K562 treated with DMSO at 1 percent for 12 hours (cell line): ENCODE data around the gene ACRV1. TPM values are rescaled to one million over a fixed set of nuclear protein-coding genes. Genes with fewer than 3 reads are reported as not detected.

Source experiments
- total RNA-seq: library from RNA; unstranded; fragments of 300-600 nt; gene quantifications from 2 replicates; pipeline ENCODE4 v1.2.3, GENCODE V29; 2022; ENCODE audit not compliant: insufficient read depth

ACRV1 gene, protein sequence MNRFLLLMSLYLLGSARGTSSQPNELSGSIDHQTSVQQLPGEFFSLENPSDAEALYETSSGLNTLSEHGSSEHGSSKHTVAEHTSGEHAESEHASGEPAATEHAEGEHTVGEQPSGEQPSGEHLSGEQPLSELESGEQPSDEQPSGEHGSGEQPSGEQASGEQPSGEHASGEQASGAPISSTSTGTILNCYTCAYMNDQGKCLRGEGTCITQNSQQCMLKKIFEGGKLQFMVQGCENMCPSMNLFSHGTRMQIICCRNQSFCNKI
- 0.50 TPM in 1 of 2 replicates, not detected in the other for total RNA-seq

DNA sequence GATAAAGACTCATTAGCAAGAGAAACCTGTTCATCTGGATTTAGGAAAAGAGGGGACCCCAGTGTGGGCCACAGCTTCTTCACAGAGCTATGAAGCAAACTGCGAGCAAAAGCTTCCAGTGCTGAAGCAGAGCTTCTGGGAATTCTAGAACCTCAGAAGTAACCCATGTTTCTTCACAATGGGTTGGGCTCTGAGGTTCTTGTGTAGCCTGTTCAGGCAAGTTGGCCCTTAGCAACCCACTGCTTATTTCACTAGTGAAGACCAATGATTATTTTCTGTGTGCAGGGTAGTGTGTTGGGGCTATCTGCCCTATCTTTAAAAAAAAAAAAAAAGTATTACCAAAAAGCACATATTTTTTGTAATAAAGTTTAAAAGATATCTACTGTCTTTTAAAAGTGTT lies at the start of gene ACRV1:
Gene ACRV1, minus strand, starts transcription at position 101 of the 400 bp plus-strand sequence. Its CDS starts 67 bp downstream, at position 34.

DNA sequence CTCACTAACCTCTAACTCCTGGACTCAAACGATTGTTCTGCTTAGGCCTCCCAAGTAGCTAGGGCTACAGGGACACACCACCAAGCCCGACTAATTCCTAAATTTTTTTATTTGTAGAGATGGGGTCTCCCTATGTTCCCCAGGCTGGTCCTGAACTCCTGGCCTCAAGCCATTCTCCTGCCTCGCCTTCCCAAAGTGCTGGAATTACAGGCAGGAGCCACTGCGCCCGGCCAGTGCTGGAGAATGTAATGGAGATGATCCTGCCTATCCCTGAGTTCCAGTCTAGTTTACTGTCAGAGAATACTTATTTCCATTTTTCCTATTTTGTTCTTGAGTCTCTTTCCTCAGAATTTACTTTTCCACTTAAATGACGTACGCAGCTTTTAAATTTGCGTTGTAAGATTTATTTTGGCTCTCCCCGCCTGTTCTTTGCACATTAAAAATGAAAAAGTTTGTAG lies 55.9 kb downstream of the ACRV1 start, which contains the start of gene CHEK1:
Gene CHEK1, plus strand, starts transcription at position 408 of the 458 bp plus-strand sequence. CDS start 1,606 bp downstream, outside the sequence.

Other genes starting within 250 kb of the ACRV1 start
- gene FEZ1, start 184.6 kb downstream of the ACRV1 start, total RNA-seq: 13.3 and 16.2 TPM in 2 replicates
- 84.6 and 143 TPM in 2 replicates for gene EI24, start 111.4 kb downstream of the ACRV1 start, total RNA-seq
- gene STT3A, start 88.0 kb downstream of the ACRV1 start, total RNA-seq: 73.7 and 167 TPM in 2 replicates
- gene CHEK1, start 55.7 kb downstream of the ACRV1 start, total RNA-seq: 55.9 and 98.7 TPM in 2 replicates
- not detected in 2 replicates for gene PATE1, start 65.4 kb upstream of the ACRV1 start, total RNA-seq
- gene PATE2, start 98.0 kb upstream of the ACRV1 start, total RNA-seq: not detected in 2 replicates
- gene PATE3, start 107.3 kb upstream of the ACRV1 start, total RNA-seq: not detected in 2 replicates
- not detected in 2 replicates for gene PATE4, start 152.5 kb upstream of the ACRV1 start, total RNA-seq
- gene HYLS1, start 206.8 kb upstream of the ACRV1 start, total RNA-seq: 5.4 and 10.0 TPM in 2 replicates
- 8.4 and 11.3 TPM in 2 replicates for gene PUS3, start 222.4 kb upstream of the ACRV1 start, total RNA-seq
- gene DDX25, start 223.7 kb upstream of the ACRV1 start, total RNA-seq: not detected in 2 replicates